Activated CD4-positive, alpha-beta T cell treated with anti-CD3 and anti-CD28 coated beads, Interleukin-2, amount 50 U/mL, for 4 hours (primary cell): ENCODE data around the gene NOP14.
"Not testable (repeated sequence)": the region's sequence is repeated elsewhere in the genome, so short reads cannot be mapped to it uniquely, and the experiment has no call there.

Experiments used
- DNase-seq, 2 experiments: peaks; one replicate each; pipeline ENCODE4 v3.0.0-alpha.2; 2020

NOP14 gene

GRCh38 chr4:2941138-2942036 lies 21.8 kb downstream of the NOP14 start:
- no peak for DNase-seq

- DNase-seq, result no peak
These were observed 22.7 kb downstream of the NOP14 start for GRCh38 chr4:2940267-2941137.

GRCh38 chr4:2939383-2940243 lies 23.6 kb downstream of the NOP14 start:
- DNase-seq, result no peak

GRCh38 chr4:2938906-2939305 lies 24.3 kb downstream of the NOP14 start:
- no peak for DNase-seq

- DNase-seq, result not testable (repeated sequence)
These were observed 24.8 kb downstream of the NOP14 start for GRCh38 chr4:2938411-2938810.

- no peak for DNase-seq
These were observed 25.2 kb downstream of the NOP14 start for GRCh38 chr4:2937986-2938385.

- no peak for DNase-seq
These were observed 25.9 kb downstream of the NOP14 start for GRCh38 chr4:2937146-2937857.

- no peak for DNase-seq
These were observed 26.4 kb downstream of the NOP14 start for GRCh38 chr4:2936773-2937145.

GRCh38 chr4:2935762-2936743 lies 27.2 kb downstream of the NOP14 start:
- peak; percentile 49 to 59 for DNase-seq

- peak; percentile 93 to 95 for DNase-seq
These were observed 28.1 kb downstream of the NOP14 start for GRCh38 chr4:2934813-2935761.

GRCh38 chr4:2934077-2934812 lies 29.0 kb downstream of the NOP14 start:
- peak; percentile 39 to 49 for DNase-seq

GRCh38 chr4:2933566-2934076 lies 29.6 kb downstream of the NOP14 start:
- no peak for DNase-seq

GRCh38 chr4:2932951-2933565 lies 30.1 kb downstream of the NOP14 start:
- no peak for DNase-seq

- DNase-seq, result no peak
These were observed 30.8 kb downstream of the NOP14 start for GRCh38 chr4:2932321-2932950.

- no peak for DNase-seq
These were observed 31.5 kb downstream of the NOP14 start for GRCh38 chr4:2931512-2932301.

GRCh38 chr4:2930758-2931511 lies 32.3 kb downstream of the NOP14 start:
- DNase-seq, result no peak
